DOHH2 (cell line): ENCODE measurements around the gene ATP6V0E1.

Source experiments
- H3F3A ChIP-seq: fragments of 200-600 bp; sonication (generic), shearing (Covaris generic); 2 replicates; pipeline ENCODE4 v1.6.0; 2016; ENCODE audit warnings: antibody characterized with exemption, mild to moderate bottlenecking; ENCODE audit not compliant: control insufficient read depth, insufficient read depth
- H3K27ac ChIP-seq: fragments of 200-600 bp; sonication (generic); 2 replicates; pipeline ENCODE4 v1.5.1; 2014; ENCODE audit warnings: low read depth, mild to moderate bottlenecking, low read length, moderate library complexity
- H3K27me3 ChIP-seq: fragments of 200-600 bp; sonication (generic); 2 replicates; pipeline ENCODE4 v1.6.1; 2014; ENCODE audit warnings: mild to moderate bottlenecking, low read length, mixed read lengths; ENCODE audit not compliant: control insufficient read depth
- H3K36me3 ChIP-seq: fragments of 200-600 bp; sonication (generic); 2 replicates; pipeline ENCODE4 v1.6.1; 2014; ENCODE audit warnings: mild to moderate bottlenecking, low read length, moderate library complexity, mixed read lengths; ENCODE audit not compliant: control insufficient read depth
- H3K4me1 ChIP-seq: fragments of 200-600 bp; sonication (generic); 2 replicates; pipeline ENCODE4 v1.6.1; 2014; ENCODE audit warnings: mild to moderate bottlenecking, low read length, mixed read lengths; ENCODE audit not compliant: control insufficient read depth
- H3K4me2 ChIP-seq: fragments of 200-600 bp; sonication (generic); 2 replicates; pipeline ENCODE4 v1.6.0; 2014; ENCODE audit warnings: mild to moderate bottlenecking, low read length, moderate library complexity
- H3K4me3 ChIP-seq: fragments of 200-600 bp; sonication (generic); 2 replicates; pipeline ENCODE4 v1.5.1; 2014; ENCODE audit warnings: mild to moderate bottlenecking, low read length, mixed read lengths
- H3K79me2 ChIP-seq: fragments of 200-600 bp; sonication (generic); 2 replicates; pipeline ENCODE4 v1.6.1; 2014; ENCODE audit warnings: mild to moderate bottlenecking, low read length, mixed read lengths; ENCODE audit not compliant: control insufficient read depth
- H3K9me2 ChIP-seq: fragments of 200-600 bp; sonication (generic); replicated peaks from 2 replicates; pipeline ENCODE4 v1.6.1; 2014; ENCODE audit warnings: mild to moderate bottlenecking, low read length, mixed read lengths; ENCODE audit not compliant: control insufficient read depth
- H3K9me3 ChIP-seq: fragments of 200-600 bp; sonication (generic); 2 replicates; pipeline ENCODE4 v1.6.1; 2014; ENCODE audit warnings: antibody characterized with exemption, low read length, mixed read lengths; ENCODE audit not compliant: control insufficient read depth, insufficient read depth
- H4K20me1 ChIP-seq: fragments of 200-600 bp; sonication (generic); 2 replicates; pipeline ENCODE4 v1.6.0; 2014; ENCODE audit warnings: low read depth, mild to moderate bottlenecking, antibody characterized with exemption, low read length, moderate library complexity; ENCODE audit not compliant: control insufficient read depth, insufficient read depth
- EZH2phosphoT487 ChIP-seq: fragments of 200-600 bp; sonication (generic); IDR thresholded peaks from 2 replicates; pipeline ENCODE4 v1.6.1; 2017; ENCODE audit warnings: borderline replicate concordance, mild to moderate bottlenecking, antibody characterized with exemption, low read length, moderate library complexity, mixed read lengths
- TF ChIP-seq, protein P1 (sequence below): fragments of 200-600 bp; sonication (generic); IDR thresholded peaks from one replicate; pipeline ENCODE4 v1.5.1; 2014; ENCODE audit warnings: antibody characterized with exemption, mild to moderate bottlenecking, low read depth, low read length; ENCODE audit not compliant: poor library complexity, severe bottlenecking

ATP6V0E1 gene

DNA sequence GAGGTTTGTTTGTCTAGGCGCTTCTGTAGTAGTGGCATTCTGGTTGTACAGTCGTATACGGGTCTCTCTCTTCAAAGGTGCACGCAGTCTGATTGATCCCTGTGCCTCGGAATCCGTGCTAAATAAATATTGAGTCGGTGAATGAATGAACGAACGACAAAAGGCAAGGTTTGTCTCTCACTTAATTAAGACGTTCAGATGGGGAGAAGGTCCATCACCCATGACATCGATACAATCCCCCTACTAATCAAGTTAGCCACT lies 72.1 kb downstream of the ATP6V0E1 start:
- H3K27ac ChIP-seq = peak overlapping the region; percentile 43; the same call in 1 of the 2 replicates
- H4K20me1 ChIP-seq = no peaks in the 10 kb centered on the region
- H3K4me2 ChIP-seq = peak overlapping the region; percentile 99
- H3K36me3 ChIP-seq = no peaks in the 10 kb centered on the region
- H3K27me3 ChIP-seq = no peaks in the 10 kb centered on the region
- H3F3A ChIP-seq = peaks cover 13% of the 10 kb centered on the region
- peaks cover 29% of the 10 kb centered on the region for H3K79me2 ChIP-seq
- no peak for TF ChIP-seq EZH2phosphoT487
- TF ChIP-seq, protein P1, sequence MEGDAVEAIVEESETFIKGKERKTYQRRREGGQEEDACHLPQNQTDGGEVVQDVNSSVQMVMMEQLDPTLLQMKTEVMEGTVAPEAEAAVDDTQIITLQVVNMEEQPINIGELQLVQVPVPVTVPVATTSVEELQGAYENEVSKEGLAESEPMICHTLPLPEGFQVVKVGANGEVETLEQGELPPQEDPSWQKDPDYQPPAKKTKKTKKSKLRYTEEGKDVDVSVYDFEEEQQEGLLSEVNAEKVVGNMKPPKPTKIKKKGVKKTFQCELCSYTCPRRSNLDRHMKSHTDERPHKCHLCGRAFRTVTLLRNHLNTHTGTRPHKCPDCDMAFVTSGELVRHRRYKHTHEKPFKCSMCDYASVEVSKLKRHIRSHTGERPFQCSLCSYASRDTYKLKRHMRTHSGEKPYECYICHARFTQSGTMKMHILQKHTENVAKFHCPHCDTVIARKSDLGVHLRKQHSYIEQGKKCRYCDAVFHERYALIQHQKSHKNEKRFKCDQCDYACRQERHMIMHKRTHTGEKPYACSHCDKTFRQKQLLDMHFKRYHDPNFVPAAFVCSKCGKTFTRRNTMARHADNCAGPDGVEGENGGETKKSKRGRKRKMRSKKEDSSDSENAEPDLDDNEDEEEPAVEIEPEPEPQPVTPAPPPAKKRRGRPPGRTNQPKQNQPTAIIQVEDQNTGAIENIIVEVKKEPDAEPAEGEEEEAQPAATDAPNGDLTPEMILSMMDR = no peak
- H3K9me2 ChIP-seq = no peaks in the 10 kb centered on the region
- H3K4me1 ChIP-seq = peaks cover 44% of the 10 kb centered on the region
- peak overlapping the region; percentile 90 for H3K4me3 ChIP-seq
- no peaks in the 10 kb centered on the region for H3K9me3 ChIP-seq

DNA sequence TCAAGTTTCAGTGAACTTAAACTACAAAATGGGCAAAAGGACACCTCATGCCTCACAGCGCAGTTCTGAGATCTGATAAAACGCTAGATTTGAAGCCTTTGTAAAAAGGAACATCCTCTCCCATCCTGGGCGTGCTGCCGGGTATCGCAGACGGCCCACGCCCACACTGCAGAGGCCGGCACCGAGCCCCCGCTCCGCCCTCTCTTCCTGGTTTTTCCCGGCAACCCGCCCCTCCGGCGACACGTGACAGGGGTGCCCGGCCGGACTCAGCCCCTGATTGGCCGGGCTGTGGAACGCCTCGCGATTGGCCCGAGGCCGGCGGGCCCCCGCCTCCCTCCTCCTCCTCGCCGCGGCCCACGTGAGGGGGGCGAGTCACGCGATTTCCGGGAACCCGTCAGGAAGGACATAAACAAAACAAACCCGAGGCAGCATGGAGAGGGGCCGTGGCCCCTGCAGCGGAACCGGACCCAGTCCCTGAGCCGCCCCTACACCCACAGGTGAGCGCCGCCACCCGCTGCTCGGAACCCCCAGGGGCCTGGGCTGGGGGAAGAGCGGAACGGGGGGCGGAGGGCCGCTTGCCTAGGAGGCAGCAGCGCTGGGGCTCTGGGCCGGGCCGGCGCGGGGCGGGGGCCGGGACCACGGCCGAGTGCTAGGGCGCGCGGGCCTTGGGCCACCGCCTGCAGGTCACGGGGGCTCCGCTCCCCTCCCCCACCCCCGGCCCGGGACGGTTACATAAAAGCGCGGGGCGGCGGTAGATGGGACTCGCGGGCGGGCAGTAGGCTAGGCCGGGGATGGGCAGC lies 72.6 kb downstream of the ATP6V0E1 start, which contains the start of gene CREBRF:
Gene CREBRF (plus strand): TSS at position 370 of the 800 bp plus-strand sequence. CDS start 24,424 bp downstream, outside the sequence.
- H3K27me3 ChIP-seq = no peaks in the 10 kb centered on the region
- H3K9me2 ChIP-seq = no peaks in the 10 kb centered on the region
- no peaks in the 10 kb centered on the region for H3K36me3 ChIP-seq
- H3K4me1 ChIP-seq = peaks cover 44% of the 10 kb centered on the region
- H3K79me2 ChIP-seq = peaks cover 34% of the 10 kb centered on the region
- TF ChIP-seq EZH2phosphoT487 = no peak
- TF ChIP-seq, protein P1 = no peak
- peak within 1 kb of the TSS; percentile 90 for H3K4me3 ChIP-seq
- peak within 1 kb of the TSS; percentile 99 for H3K4me2 ChIP-seq
- no peaks in the 10 kb centered on the region for H3K9me3 ChIP-seq
- H4K20me1 ChIP-seq = no peaks in the 10 kb centered on the region
- H3F3A ChIP-seq = peaks cover 13% of the 10 kb centered on the region
- H3K27ac ChIP-seq = peak within 1 kb of the TSS; percentile 75

DNA sequence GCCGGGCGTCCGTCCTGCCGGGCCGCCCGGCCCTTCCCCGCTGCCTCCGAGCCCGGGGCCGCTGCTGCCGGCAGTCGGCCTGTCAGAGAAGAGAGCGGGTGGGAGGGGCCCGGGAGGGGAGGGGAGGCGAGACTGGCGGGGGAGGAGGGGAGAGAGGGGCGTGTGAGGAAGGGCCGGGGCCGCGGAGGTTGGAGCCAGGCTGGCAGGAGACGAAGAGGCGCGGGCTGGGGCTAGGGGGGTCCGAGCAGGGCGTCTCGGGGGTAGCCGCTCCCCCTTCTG lies 73.2 kb downstream of the ATP6V0E1 start:
- Histone ChIP-seq H3K4me2 (peak overlapping the region; percentile 89), H3K9me2 (no peaks in the 10 kb centered on the region), H3K79me2 (peaks cover 38% of the 10 kb centered on the region), H3F3A (peaks cover 13% of the 10 kb centered on the region), H4K20me1 (no peaks in the 10 kb centered on the region), H3K36me3 (no peaks in the 10 kb centered on the region), H3K27ac (peak overlapping the region; percentile 54), H3K27me3 (no peaks in the 10 kb centered on the region), H3K4me3 (peak overlapping the region; percentile 90), H3K9me3 (no peaks in the 10 kb centered on the region), H3K4me1 (peaks cover 43% of the 10 kb centered on the region)
- no peak for TF ChIP-seq EZH2phosphoT487
- TF ChIP-seq, protein P1 = no peak
